NCI-H524 (cell line): ENCODE measurements around the gene TOB2.
A peak's percentile ranks its signal among the peaks of the same experiment; 100 is the strongest.
"Not testable (repeated sequence)": the region's sequence is repeated elsewhere in the genome, so short reads cannot be mapped to it uniquely, and the experiment has no call there.

Experiments
- DNase-seq, 2 experiments: peaks; one replicate each; lab custom pipeline; 2025; lab: John Stamatoyannopoulos, UW

Gene TOB2

GRCh38 chr22:41429232-41429950, 17.2 kb downstream of the TOB2 start:
- DNase-seq = no peak

- DNase-seq = no peak
These were observed 20.8 kb downstream of the TOB2 start for GRCh38 chr22:41425660-41426365.

- DNase-seq = no peak
These were observed 27.9 kb downstream of the TOB2 start for GRCh38 chr22:41418717-41419116.

- DNase-seq = peak in 1 of 2 experiments; percentile 38
These were observed 28.8 kb downstream of the TOB2 start for GRCh38 chr22:41417622-41418390.

GRCh38 chr22:41415554-41415953, 31.0 kb downstream of the TOB2 start:
- DNase-seq = no peak

- DNase-seq = peak in 1 of 2 experiments; percentile 24
These were observed 35.4 kb downstream of the TOB2 start for GRCh38 chr22:41411021-41411851.

- DNase-seq = no peak
These were observed 36.3 kb downstream of the TOB2 start for GRCh38 chr22:41410311-41410751.

- DNase-seq = no peak
These were observed 37.9 kb downstream of the TOB2 start for GRCh38 chr22:41408665-41409064.

- DNase-seq = no peak
These were observed 39.2 kb downstream of the TOB2 start for GRCh38 chr22:41407433-41407832.

- DNase-seq = no peak
These were observed 40.2 kb downstream of the TOB2 start for GRCh38 chr22:41406410-41406809.

- no peak for DNase-seq
These were observed 41.0 kb downstream of the TOB2 start for GRCh38 chr22:41405588-41405987.

GRCh38 chr22:41403532-41404318, 42.9 kb downstream of the TOB2 start:
- DNase-seq = peak; percentile 82 to 86

- not testable (repeated sequence) for DNase-seq
These were observed 43.8 kb downstream of the TOB2 start for GRCh38 chr22:41402851-41403250.

GRCh38 chr22:41401781-41402648, 44.6 kb downstream of the TOB2 start:
- peak; percentile 97 to 99 for DNase-seq

- DNase-seq = no peak
These were observed 47.7 kb downstream of the TOB2 start for GRCh38 chr22:41398921-41399320.

- no peak for DNase-seq
These were observed 49.3 kb downstream of the TOB2 start for GRCh38 chr22:41397143-41397811.

- DNase-seq = no peak
These were observed 50.9 kb downstream of the TOB2 start for GRCh38 chr22:41395531-41396240.

GRCh38 chr22:41394012-41394356, 52.6 kb downstream of the TOB2 start:
- no peak for DNase-seq

GRCh38 chr22:41387341-41387740, 59.3 kb downstream of the TOB2 start:
- DNase-seq = no peak
